NCI-H146 treated with DMSO at 0.1 percent for 48 hours (cell line): Measurements from ENCODE around the gene ZBTB17.
"Not testable (repeated sequence)": the region's sequence is repeated elsewhere in the genome, so short reads cannot be mapped to it uniquely, and the experiment has no call there.

ENCODE experiments used
- DNase-seq: peaks from one replicate; lab custom pipeline; 2025; ENCODE audit not compliant: unreplicated experiment; lab: John Stamatoyannopoulos, UW

The ZBTB17 gene

DNA sequence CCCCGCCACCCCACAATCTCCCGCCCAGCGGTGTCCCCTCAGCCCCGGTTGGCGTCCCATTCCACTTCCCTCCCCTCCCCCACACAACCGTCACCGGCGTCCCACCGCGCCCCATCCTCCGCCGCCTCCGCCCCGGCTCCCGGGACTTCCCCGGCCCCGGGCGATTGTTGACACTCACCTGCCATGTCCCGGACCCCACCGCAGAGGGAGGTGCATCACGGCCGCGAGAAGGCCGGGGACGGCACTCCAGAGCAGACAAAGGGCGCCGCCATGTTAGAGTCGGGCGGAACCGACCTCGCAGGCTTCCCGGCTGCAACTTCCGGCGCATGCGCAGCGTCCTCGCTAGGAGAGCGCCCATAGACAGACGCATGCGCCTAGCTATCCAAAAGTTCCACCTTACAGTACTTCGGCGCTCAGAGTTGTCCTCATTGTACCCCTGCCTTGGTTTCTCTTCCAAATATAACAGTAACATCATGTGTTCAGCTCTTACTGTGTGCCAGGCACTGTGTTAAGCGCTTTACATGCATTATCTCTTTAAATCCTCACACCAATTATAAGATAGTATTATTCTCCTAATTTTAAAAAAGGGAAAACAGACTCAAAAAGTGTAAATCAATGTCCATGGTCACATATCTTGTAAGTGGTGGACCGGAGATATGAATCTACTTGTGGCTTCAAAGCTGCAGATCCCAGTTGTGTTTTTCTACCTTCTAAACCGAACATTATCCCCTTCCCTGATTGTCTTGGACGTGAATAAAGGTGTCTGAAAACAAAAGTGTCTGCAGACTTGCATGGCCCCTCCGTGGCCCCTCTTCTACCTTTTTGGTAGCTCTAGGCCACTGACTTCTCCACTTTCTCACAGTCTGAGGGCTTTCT, at the start of gene ZBTB17:
TSS of gene ZBTB17 (minus strand) at position 297 of the 876 bp plus-strand sequence. CDS start 27,606 bp downstream, outside the sequence.
- DNase-seq: peak; percentile 75

DNA sequence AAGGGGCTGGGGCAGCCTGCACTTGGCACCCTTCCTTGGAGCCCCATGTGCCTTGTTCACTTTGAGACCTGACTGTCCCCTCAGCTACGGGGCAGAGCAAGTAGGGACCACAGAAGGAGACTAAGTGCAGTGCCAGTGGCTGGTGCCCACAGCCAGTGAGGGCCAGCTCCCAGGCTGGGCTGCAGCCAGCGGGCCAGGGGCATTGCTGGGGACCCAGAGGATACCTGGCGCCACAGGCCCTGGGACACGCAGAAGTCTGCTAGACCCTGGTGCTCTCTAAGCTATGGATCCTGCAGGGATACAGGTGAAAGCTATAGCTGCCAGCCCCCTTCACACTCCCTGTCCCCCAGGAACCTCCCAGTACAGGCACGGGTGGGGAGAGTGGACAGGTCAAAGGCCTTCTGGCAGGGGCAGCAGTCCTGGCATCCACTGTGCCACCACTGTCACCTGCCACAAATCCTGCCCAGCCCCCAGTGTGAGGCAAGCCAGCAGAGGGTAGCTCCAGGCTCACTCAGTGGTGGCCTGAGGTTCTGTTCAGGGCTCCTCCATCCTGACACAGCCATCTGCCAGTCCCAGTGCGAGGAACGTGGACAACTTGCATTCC, 47.3 kb upstream of the ZBTB17 start:
- DNase-seq: no peak

DNA sequence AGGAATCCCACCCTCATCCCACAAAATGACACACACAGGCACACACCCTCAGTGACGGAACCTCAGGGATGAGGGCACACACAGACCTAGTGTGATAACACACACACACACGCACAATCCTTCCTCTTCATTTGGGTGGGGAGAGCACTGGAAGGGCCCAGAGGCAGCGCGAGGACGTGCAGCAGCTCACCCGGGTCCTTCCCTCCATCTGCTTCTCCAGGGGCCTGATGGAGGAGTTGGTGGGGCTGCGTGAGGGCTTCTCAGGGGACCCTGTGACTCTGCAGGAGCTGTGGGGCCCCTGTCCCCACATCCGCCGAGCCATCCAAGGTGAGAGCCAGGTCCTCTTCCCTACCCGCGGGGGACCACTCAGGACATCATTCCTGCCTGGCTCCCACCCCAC, 46.5 kb upstream of the ZBTB17 start:
- DNase-seq: no peak

DNA sequence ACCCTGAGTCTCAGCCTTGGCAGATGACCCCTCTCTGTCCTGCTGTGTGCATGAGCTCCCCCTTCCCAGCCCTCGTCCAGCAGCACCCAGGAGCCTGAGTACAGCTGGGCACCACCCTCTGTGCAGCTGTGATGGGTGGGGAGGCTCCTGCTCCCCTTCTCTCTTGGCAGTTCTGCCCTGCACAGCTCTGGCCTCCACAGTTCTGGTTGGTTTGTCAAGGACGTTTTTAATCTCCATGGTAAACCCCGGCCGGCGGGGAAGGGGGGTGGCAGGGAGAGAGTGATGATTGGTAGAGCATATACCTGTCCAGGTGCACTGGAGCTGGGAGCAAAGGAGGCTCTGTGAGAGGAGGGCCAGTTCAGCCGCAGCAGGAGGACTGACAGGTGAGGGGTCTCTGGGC, 45.8 kb upstream of the ZBTB17 start, which contains the start of gene CLCNKA:
TSS of gene CLCNKA (plus strand) at position 356 of the 400 bp plus-strand sequence. CDS start 584 bp downstream, outside the sequence.
- no peak for DNase-seq

DNA sequence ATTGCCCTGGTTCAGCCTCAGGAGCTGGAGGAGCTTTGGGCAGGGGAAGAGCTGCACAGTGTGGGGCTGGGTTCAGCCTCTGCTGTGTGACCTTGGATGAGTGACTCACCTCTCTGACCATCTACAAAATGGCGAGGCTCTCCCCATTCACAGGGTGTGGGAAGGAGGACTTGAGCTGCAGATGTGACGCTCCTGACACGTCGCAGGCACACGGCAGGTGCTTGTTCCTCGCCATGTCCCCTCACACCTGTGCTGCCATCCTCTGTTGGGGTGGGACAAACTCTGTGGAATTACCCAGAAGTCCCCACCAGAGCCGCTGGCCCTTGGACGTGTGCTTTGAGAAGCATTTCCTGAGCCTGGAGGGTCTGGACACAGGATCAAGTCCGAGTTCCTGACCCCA, 45.0 kb upstream of the ZBTB17 start:
- DNase-seq: not testable (repeated sequence)

DNA sequence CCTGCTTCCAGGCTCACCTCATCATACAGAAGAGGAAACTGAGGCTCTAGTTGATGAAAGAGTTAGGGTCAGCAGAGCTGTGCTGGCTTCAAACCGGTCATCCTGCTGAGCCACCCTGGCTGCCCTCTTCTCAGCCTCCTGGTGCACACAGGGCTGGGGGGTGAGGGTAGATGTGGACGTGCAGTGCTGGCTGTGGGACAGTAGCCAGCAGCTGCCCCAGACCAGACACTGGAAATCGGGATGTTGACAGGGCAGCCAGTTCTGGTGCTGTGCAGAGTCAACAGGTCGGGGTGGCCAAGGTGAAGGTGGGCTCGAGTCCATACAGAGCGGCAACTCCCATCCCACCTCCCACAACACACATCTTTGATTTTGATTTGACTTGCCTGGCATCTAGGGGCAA, 44.4 kb upstream of the ZBTB17 start:
- no peak for DNase-seq

DNA sequence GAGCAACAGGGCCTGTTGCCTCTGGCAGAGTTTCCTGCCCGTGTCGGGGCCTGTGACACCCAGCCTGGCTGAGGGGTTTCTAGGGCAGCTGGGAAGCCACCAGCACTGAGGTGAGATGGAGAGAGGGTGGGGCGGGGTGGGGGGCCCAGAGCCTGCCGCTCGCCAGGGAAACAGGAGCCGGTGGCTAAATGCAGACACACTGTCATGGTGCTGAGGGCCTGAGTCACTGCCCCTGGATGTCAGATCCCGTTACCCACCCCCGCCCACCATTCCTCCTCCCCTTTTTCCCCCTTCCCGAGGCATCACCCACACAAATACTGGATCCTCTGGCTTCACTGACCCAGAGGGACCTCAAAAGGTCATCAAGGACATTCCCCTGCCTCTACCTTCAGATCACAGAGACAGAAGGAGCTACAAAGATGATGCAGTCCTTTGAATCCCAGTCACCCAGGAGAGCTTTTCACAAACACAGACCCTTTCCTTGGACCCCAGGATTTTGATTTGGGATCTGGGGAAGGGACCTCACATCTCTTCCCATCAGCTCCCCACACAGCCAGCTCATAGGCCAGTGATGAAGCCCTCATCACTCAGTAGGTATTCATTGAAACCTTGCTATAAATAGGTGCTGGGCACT, 43.9 kb upstream of the ZBTB17 start:
- DNase-seq: no peak

DNA sequence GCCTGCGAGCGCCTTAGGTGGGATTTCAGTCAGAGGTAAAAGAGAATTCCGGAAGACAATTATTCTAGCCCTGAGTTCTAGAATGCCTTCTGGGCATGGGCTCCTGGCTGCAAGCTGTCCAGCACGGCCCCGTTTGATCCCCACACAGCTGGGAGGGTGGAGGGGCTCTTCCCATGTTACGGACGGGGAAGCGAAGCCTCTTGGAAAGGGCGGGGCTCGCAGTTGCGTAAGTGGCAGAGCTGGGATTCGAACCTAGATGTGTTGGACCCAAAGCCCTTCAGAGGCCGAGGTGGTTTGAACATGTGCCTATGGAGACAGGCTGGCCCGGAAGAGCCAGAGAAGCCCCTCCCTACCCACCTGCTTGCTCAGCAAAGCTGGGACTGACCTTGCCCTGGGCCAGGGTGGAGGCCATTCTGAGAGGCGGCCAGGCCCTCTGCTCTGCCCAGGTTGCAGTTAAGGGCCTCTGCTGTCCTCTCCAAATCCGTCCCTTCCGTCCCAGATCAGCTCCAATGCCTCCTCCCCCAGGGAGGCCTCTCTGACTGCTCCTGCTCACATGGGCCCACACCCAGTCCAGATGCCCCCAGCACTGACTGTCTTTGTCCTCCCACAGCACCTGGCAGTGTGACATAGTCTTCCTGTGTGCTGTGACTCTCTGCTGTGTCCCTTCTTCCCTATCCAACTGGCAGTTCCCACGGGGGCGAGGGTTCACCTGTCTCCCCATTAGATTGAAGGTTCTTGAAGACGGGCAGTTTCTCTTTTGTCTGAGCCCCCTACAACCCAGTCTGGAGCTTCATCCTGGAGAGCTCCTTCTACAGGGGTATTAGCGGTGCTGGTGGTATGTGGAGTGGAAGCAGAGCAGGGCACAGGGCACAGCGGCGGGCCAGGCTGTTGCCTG, 43.1 kb upstream of the ZBTB17 start:
- no peak for DNase-seq

DNA sequence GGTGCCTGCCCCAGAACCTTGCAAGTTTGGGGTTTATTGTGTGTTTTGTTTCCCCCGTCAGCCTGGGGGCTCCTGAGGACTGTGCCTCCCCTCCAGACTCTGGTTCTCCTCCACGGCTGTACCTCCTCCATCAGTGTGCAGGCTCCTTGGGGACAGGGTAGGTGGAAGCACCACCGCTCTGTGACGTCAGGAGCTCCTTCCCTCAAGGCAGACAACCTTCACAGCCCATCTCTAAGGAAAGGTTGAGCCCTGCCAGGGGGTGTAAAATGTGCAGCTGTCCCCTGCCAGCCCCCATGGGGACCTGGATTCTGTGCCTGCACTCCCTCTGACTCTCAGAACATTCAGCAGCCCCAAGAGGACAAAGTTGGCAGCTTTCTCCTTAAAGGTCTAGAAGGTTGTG, 42.4 kb upstream of the ZBTB17 start:
- no peak for DNase-seq

DNA sequence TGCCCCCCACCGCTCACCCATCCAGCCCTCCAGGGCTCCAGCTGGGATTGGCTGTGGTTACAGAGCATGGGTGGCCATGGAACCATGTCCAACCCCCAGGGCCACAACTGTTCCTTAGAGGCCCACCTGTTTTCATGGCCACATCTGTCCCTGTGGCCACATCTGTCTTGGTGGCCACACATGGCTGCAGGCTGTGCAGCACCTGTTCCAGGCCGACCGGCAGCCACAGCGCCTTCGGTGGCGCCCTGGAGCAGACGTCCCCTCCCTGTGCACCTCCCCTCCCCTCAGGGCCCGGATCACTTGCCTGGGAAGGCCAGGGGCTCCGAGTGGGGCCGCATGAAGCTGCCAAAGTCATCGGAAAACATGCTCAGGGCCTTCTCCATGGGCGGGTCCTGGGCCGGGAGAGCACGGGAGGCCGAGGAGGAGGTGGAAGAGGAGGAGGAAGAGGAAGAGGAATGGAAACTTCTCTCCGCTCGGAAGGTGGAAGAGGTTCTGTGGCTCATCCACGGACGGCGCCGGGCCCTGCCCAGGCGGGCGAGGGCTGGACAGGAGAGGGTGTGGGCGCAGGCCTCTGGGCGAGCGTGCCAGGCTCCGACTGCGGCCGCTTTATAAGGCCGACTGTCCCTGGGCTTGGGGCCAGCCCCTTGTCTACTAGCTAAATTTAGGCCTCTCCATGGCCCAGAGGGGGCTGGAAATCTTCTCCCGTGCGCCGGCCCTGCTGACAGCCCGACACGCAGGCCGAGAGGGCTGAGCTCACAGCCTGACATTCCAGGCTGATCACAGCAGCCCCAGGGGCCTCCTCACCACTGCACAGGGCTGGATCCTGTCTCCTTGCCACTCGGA, 41.8 kb upstream of the ZBTB17 start, which contains the start of gene HSPB7:
TSS of gene HSPB7 (minus strand) at position 583 of the 843 bp plus-strand sequence. CDS start at position 503, 80 bp downstream.
- DNase-seq: no peak

DNA sequence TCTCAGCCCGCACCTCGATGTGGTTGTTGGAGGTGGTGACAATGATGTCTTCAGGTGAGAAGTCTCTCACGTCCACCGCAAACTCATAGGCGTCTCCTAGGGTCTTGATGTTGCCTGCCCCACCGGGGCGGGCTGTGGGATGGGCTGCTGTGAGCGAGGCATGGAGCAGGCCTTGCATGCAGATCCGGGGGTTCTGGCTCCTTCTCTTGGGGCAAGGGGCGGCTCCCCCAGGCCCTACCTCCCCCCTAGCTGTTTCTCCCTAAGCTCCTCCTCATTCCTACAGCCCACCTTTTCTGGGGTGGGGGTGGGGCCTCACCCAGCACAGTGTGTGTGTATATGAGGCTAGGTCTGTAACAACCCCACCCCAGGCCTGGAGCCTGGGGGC, 41.2 kb upstream of the ZBTB17 start:
- DNase-seq: no peak

DNA sequence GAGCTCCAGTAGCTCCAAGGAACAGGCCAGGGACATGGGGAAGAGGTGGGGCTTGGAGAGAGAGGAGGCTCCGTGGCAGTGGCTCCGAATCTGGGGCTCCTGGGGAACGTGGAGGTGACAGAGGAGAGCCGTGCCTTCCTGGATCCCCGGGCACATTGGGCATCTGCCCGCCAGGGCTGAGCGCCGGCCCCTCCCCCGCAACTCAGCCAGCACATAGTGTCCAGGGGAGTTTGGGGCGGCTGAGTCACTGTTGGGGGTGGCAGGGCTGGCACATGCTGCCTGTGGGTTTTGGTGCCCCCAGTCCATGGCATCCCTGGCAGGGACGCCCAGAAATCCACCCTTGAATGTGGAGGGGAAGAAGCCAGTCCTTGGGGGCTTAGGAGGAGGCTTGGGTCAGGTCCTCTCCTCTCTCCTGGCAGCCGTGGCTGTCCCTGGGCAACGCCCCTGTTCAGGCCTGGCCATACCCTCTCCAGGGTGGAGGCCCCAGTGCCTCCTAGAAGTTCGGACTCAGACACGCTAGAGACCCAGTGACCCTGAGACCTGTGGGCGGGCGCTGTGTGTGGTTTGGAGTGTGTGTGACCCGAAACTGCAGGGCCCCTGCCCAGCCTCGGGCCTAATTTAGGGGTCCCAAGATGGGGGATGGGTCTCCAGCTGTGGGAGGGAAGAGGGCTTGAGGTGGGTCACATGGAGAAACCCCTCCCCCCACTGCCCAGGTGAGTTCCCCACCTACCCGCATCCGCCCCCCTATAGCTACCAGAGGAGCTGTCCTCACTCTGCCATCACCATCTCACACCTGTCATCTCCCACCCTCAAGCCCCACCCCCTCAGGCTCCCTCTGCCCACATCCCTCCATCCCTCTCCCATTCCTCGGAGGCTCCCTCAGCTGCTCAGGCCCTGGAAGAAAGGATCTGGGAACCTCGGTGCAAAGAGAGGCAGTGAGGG, 40.3 kb upstream of the ZBTB17 start:
- no peak for DNase-seq

DNA sequence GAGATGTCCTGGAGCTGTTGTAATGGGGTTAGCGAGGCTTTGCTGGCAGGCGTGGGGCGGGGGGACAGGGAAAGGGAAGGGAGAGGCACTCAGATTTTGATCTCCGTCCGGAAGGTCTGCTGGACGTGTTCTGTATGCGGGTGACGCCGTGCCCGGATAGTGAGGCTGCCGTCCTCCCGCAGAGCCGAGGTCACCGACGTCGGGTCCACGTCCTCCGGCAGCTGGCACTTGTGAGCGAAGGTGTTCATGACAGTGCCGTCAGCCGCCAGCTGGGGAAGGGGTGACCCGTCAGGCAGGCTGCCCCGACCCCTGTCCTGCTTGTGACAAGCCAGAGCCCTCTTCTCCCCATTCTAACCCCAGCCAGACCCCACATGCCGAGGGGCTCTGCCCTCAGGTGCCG, 39.6 kb upstream of the ZBTB17 start:
- DNase-seq: no peak

DNA sequence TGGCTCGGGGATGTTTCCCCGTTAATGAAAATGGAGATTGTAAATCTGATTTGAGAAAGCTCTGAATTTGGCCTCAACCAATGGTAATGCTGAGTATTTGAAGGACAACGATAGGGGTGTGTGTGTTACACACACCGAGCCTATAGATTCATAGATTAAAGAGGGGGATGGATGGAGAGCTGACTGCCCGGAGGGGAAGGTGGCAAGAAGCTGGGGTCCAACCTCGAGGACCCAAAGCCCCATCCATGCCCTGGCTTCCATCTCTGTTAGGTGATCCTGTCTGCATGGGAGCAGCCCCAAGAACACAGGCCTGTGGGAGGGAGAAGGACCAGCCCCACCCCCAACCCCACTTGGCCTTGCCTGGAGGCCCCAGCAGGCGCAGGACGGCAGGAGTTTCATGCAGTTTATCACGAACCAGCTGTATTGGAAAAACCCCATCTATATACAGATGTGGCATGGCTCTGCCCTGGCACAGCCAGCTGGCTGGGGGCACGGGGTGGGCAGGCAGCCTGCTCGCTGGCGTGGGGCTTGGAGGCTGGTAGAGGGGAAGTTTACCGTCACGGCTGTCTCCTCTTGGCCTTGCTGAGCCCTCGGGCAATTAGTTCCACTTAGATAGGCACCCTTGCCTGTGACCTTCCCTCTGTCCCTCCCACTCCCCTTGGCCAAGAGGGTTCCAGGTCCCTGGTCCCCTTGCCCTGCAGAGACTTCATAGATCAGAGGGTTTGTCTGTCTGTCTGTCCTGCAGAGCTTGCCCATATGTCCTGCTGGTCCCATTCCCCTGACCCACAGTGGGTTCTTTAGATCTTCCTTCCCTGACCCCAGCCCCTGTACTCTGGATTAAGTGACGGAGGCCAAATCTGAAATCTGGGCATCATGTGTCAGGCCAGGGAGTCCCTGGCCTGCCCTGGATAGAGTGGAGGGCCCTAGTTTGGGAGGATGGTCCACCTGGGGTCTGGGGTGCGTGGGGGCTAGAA, 38.9 kb upstream of the ZBTB17 start:
- no peak for DNase-seq

DNA sequence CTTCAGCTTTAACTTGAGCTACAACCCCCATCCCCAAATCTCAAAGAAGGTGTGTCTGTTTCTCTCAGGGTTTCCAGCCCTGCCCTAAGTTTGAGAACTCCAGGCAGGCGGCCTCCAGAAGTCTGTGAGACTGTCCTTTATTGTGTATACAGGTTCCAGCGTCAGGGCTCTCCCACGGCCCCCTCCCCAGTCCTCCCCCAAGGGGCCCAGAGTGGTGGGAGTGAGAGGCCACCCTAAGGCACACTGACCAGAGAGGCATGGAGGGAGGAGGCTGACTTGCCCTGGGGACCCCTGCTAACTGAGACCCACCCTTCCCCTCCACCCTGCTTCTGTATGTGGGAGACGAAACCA, 38.0 kb upstream of the ZBTB17 start:
- no peak for DNase-seq

DNA sequence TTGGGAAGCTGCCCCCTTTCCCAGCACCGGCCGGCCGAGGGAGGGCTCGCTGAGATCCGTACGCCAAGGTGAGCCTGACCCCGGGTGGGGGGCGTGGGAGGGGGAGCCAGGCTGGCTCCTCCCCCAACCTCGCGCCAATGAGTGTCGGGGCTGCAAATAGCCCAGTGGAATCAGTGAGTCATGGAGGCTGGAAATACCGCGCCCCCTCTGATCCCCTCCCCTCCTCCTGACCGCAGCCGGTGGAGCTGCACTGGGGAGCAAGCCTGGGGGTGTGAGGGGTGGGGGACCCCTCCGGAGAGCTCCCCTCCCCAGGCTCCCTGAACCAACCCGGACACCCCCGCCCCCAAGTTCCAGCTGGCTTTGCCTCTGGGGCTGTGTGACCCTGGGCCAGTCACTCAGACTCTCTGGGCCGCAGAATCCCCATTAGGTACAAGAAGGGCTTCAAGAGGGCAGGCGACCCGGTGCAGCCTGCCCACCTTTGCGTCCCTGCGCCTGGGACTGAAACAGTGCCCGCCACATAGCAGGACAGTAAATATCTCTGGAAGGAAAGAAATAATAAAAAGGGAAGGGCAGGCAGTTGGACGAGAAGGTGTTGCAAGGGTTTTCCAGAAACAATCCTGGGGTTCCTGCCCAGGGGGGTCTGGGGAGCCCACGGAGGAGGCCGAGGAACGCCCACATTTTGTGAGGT, 37.5 kb upstream of the ZBTB17 start:
- no peak for DNase-seq

DNA sequence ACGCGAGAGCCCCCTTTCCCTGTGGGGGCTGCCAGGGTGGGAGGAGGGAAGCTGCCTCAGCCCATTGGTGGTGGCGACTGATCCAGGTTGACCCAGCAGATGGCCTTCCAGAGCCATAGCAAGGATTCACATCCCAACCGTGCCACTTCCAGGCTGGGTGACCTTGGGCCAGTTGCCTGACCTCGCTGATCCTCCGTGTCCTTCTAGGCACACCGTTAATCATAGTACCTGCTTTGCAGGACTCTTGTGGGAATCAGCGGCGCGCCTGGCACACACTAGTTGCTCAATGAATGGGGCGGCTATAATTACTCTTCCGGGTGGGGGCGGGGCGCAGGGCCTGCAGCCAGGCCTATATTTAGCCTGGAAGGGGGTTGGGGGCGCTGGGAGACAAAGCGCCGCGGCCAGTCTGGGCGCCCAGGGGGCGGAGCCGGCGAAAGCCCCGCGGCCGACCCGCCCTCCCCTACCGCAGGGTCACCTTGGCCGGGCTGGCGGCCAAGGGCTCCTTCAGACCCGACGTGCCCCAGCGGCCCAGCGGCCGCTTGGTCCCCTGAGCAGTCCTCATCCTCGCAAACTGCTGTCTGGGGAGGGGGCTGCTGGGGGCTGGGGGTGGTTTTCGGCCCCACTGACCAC, 36.8 kb upstream of the ZBTB17 start:
- DNase-seq: peak; percentile 31
